GM12801 (cell line): Measurements from ENCODE around the gene RNF187.

Experiments used
- CTCF ChIP-seq: IDR thresholded peaks from one replicate; pipeline ENCODE4 v1.5.1; 2011; ENCODE audit warnings: control low read depth; ENCODE audit not compliant: insufficient read length; ENCODE audit errors: extremely low read depth

RNF187 gene

GRCh38 chr1:228515200-228515834 is 28.1 kb downstream of the RNF187 start:
- TF ChIP-seq CTCF = no peak

- no peak for TF ChIP-seq CTCF
These were observed 30.5 kb downstream of the RNF187 start for GRCh38 chr1:228517655-228518054.

GRCh38 chr1:228527596-228527995 is 40.4 kb downstream of the RNF187 start:
- no peak for TF ChIP-seq CTCF

GRCh38 chr1:228528612-228529011 is 41.4 kb downstream of the RNF187 start:
- no peak for TF ChIP-seq CTCF

GRCh38 chr1:228530086-228530758 is 43.0 kb downstream of the RNF187 start:
- TF ChIP-seq CTCF = no peak

- TF ChIP-seq CTCF = no peak
These were observed 44.0 kb downstream of the RNF187 start for GRCh38 chr1:228530951-228531731.

- TF ChIP-seq CTCF = no peak
These were observed 51.6 kb downstream of the RNF187 start for GRCh38 chr1:228538831-228539230.
